NCI-H345 treated with DMSO at 0.1 percent for 48 hours (cell line): ENCODE data around the gene ACTR3.

ENCODE experiments used
- DNase-seq: peaks from one replicate; lab custom pipeline; 2025; ENCODE audit not compliant: unreplicated experiment; lab: John Stamatoyannopoulos, UW

ACTR3 gene

GRCh38 chr2:113964436-113964835, 74.5 kb downstream of the ACTR3 start:
- DNase-seq, result no peak

GRCh38 chr2:113965228-113965627, 75.3 kb downstream of the ACTR3 start:
- no peak for DNase-seq

GRCh38 chr2:113965644-113966043, 75.8 kb downstream of the ACTR3 start:
- peak; percentile 20 for DNase-seq

GRCh38 chr2:113966171-113966570, 76.3 kb downstream of the ACTR3 start:
- no peak for DNase-seq

GRCh38 chr2:113966832-113967231, 76.9 kb downstream of the ACTR3 start:
- DNase-seq, result no peak

- DNase-seq, result no peak
These were observed 77.4 kb downstream of the ACTR3 start for GRCh38 chr2:113967272-113967671.

GRCh38 chr2:113972766-113973165, 82.9 kb downstream of the ACTR3 start:
- DNase-seq, result no peak

- DNase-seq, result no peak
These were observed 83.9 kb downstream of the ACTR3 start for GRCh38 chr2:113973810-113974209.

- DNase-seq, result no peak
These were observed 84.8 kb downstream of the ACTR3 start for GRCh38 chr2:113974727-113975126.

GRCh38 chr2:113976277-113976928, 86.5 kb downstream of the ACTR3 start:
- no peak for DNase-seq

GRCh38 chr2:113977060-113977659, 87.3 kb downstream of the ACTR3 start:
- no peak for DNase-seq

GRCh38 chr2:113977660-113978523, 88.0 kb downstream of the ACTR3 start:
- no peak for DNase-seq

- DNase-seq, result no peak
These were observed 88.8 kb downstream of the ACTR3 start for GRCh38 chr2:113978524-113979190.

GRCh38 chr2:113979191-113980128, 89.6 kb downstream of the ACTR3 start:
- no peak for DNase-seq

GRCh38 chr2:113980946-113981345, 91.1 kb downstream of the ACTR3 start:
- no peak for DNase-seq

- DNase-seq, result no peak
These were observed 91.7 kb downstream of the ACTR3 start for GRCh38 chr2:113981404-113982134.

GRCh38 chr2:113985554-113986397, 95.9 kb downstream of the ACTR3 start:
- DNase-seq, result no peak

- DNase-seq, result no peak
These were observed 96.9 kb downstream of the ACTR3 start for GRCh38 chr2:113986762-113987290.

GRCh38 chr2:113992090-113992489, 102.2 kb downstream of the ACTR3 start:
- no peak for DNase-seq
